Measurements from ENCODE around the gene GRPEL2. TPM values are rescaled to one million over a fixed set of nuclear protein-coding genes. Genes with fewer than 3 reads are reported as not detected.

Gene GRPEL2
- total RNA-seq, 4 donors from 2014 or later: 9.3 to 20.4 (median 13.3) TPM

- TF ChIP-seq, protein P1, sequence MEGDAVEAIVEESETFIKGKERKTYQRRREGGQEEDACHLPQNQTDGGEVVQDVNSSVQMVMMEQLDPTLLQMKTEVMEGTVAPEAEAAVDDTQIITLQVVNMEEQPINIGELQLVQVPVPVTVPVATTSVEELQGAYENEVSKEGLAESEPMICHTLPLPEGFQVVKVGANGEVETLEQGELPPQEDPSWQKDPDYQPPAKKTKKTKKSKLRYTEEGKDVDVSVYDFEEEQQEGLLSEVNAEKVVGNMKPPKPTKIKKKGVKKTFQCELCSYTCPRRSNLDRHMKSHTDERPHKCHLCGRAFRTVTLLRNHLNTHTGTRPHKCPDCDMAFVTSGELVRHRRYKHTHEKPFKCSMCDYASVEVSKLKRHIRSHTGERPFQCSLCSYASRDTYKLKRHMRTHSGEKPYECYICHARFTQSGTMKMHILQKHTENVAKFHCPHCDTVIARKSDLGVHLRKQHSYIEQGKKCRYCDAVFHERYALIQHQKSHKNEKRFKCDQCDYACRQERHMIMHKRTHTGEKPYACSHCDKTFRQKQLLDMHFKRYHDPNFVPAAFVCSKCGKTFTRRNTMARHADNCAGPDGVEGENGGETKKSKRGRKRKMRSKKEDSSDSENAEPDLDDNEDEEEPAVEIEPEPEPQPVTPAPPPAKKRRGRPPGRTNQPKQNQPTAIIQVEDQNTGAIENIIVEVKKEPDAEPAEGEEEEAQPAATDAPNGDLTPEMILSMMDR (IDR thresholded peaks at IDR 0.05; ENCODE audit: low read depth): no peak
These were observed 11.1 kb downstream of the GRPEL2 start for GRCh38 chr5:149356391-149356790.

DNA sequence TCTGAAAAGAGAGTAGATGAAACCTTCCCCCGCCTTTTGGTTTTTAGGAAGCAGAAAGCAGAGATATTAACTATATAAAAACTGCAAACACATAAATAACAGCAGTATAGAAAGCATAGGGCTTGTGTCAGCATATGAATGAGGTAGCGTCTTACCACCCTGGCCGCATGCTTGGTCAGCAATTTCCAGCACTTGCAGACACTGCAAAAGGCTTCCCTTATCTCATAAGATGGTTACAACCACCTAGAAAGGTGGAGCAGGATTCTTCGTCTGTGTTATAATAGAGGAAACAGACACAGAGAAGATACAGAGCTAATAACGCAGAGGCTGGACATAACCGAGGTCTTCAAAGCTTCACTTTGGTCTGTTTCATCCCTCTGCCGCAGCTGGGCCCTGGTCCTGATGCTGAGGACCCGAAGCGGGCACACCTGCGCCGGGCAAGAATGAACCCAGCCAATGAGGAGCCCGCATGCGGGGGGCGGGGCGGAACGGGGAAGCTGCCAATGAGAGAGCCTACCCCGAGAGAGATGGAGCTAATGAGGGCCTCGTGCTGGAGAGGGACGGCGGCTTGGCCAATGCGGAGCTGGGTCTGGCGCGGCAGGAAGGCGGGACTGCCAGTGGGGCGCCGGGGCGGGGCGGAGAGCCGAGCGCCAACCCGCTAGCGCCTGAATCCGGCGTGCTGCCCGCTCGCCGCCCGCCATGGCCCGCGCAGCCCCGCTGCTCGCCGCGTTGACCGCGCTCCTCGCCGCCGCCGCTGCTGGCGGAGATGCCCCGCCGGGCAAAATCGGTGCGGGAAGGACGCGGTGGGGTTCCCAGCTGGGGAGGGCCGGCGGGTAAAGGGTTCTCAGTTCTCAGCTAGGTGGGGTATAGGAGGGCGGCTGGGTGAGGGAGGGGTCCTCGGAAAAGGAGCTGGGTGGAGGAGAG, 12.3 kb downstream of the GRPEL2 start, which contains the start of gene PCYOX1L:
Gene PCYOX1L (plus strand): TSS at position 677 of the 924 bp plus-strand sequence. CDS start 23 bp downstream, at position 700.
- TF ChIP-seq, protein P1 (IDR thresholded peaks at IDR 0.05; ENCODE audit: low read depth): no peak

- TF ChIP-seq, protein P1 (IDR thresholded peaks at IDR 0.05; ENCODE audit: low read depth): no peak
These were observed 13.0 kb downstream of the GRPEL2 start for GRCh38 chr5:149358294-149358651.

DNA sequence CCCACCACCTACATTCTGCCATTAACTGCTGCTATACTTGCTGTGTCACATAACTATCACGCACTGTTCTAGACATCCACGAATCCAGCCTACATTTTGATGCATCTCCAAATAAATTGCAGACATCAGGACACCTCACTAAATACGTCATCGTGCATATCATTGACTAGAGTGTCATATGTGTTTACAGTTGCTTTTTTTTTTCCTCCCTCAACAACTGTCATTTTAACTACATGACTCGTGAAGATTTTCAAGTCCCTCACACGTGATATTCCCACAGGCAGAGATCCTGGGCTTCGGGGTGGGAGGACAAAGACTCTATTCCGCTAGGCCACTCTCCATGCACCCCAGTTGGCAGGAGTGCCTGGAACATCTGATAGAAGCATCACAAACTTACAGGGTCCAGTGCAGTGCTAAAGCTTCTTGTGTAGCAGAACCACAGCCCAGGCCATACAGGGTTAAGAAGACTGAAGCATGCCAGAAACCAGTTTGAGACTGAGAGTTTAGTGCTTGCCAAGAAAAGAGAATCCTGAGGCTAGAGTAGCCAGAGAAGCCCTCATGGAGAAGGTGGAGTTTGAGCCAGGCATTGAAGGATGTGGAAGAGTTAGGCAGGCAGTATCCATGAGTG, 13.7 kb downstream of the GRPEL2 start:
- TF ChIP-seq, protein P1 (IDR thresholded peaks at IDR 0.05; ENCODE audit: low read depth): no peak

DNA sequence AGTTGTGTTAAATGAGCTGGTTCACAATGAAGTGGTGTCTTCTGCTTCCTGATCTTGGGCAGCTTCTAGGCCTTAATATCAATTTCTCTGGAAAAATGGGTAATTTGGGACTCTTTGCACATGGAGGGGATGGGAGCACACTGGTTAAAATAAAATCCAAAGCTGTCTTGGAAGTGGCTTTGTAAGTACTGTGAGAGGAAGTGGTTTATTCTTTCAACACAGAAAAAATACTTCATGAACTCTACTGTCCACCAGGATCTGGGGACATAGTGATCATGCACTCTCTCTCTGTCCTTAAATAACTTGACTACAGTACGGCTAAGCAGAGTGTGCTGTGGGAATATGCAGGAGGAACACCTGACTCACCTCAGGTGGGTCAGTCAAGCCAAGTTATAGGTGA, 15.0 kb downstream of the GRPEL2 start:
- TF ChIP-seq, protein P1 (IDR thresholded peaks at IDR 0.05; ENCODE audit: low read depth): no peak

- TF ChIP-seq, protein P1 (IDR thresholded peaks at IDR 0.05; ENCODE audit: low read depth): no peak
These were observed 17.2 kb downstream of the GRPEL2 start for GRCh38 chr5:149362541-149362940.

GRCh38 chr5:149363358-149363757, 18.1 kb downstream of the GRPEL2 start:
- TF ChIP-seq, protein P1 (IDR thresholded peaks at IDR 0.05; ENCODE audit: low read depth): no peak
